Astrocyte (in vitro differentiated cells and primary cell): ENCODE results near the gene CCDC142. TPM values are rescaled to one million over a fixed set of nuclear protein-coding genes. Genes with fewer than 3 reads are reported as not detected.

Experiments used
- DNase-seq: peaks from one replicate; pipeline ENCODE4 v3.0.0-alpha.2; 2010; ENCODE audit warnings: low read depth
- FAIRE-seq: peaks from 2 replicates; lab custom pipeline; 2011; peaks lifted over from hg19 to GRCh38; lab: Jason Lieb, UNC
- H2AFZ ChIP-seq: 2 replicates; pipeline ENCODE4 v1.6.0; 2012; ENCODE audit warnings: low read depth, low read length, inconsistent platforms
- H3K27ac ChIP-seq: 2 replicates; pipeline ENCODE4 v1.5.1; 2011; ENCODE audit warnings: low read depth, low read length, inconsistent platforms
- H3K27me3 ChIP-seq: 2 replicates; pipeline ENCODE4 v1.6.0; 2011; ENCODE audit warnings: low read length, inconsistent platforms; ENCODE audit not compliant: insufficient read depth
- H3K36me3 ChIP-seq: 2 replicates; pipeline ENCODE4 v1.5.1; 2011; ENCODE audit warnings: low read length, inconsistent platforms; ENCODE audit not compliant: insufficient read depth
- H3K4me1 ChIP-seq: 2 replicates; pipeline ENCODE4 v1.5.1; 2011; ENCODE audit warnings: low read length, inconsistent platforms; ENCODE audit not compliant: insufficient read depth
- H3K4me2 ChIP-seq: 2 replicates; pipeline ENCODE4 v1.6.0; 2012; ENCODE audit warnings: low read length, inconsistent platforms
- H3K4me3 ChIP-seq: 2 replicates; pipeline ENCODE4 v1.5.1; 2011; ENCODE audit warnings: low read depth, mild to moderate bottlenecking, low read length, inconsistent platforms; ENCODE audit not compliant: insufficient read depth
- H3K79me2 ChIP-seq: 2 replicates; pipeline ENCODE4 v1.6.0; 2012; ENCODE audit warnings: mild to moderate bottlenecking, low read length, inconsistent platforms; ENCODE audit not compliant: insufficient read depth
- H3K9ac ChIP-seq: 2 replicates; pipeline ENCODE4 v1.6.0; 2012; ENCODE audit warnings: mild to moderate bottlenecking, low read length, inconsistent platforms
- H3K9me3 ChIP-seq: 2 replicates; pipeline ENCODE4 v1.5.1; 2012; ENCODE audit warnings: low read depth, mild to moderate bottlenecking, low read length, inconsistent platforms; ENCODE audit not compliant: insufficient read depth
- H4K20me1 ChIP-seq: 2 replicates; pipeline ENCODE4 v1.6.0; 2012; ENCODE audit warnings: low read length, inconsistent platforms; ENCODE audit not compliant: insufficient read depth
- H3K27ac Mint-ChIP-seq: one replicate; pipeline ENCODE4 v1.8.0; 2021; ENCODE audit warnings: mild to moderate bottlenecking, mixed read lengths; ENCODE audit not compliant: unreplicated experiment
- H3K27me3 Mint-ChIP-seq: one replicate; pipeline ENCODE4 v1.8.0; 2021; ENCODE audit warnings: low read depth, mixed read lengths; ENCODE audit not compliant: unreplicated experiment
- H3K36me3 Mint-ChIP-seq: one replicate; pipeline ENCODE4 v1.8.0; 2021; ENCODE audit warnings: low read depth, mixed read lengths; ENCODE audit not compliant: unreplicated experiment
- H3K4me1 Mint-ChIP-seq: one replicate; pipeline ENCODE4 v1.8.0; 2021; ENCODE audit warnings: low read depth, mixed read lengths; ENCODE audit not compliant: unreplicated experiment
- H3K4me3 Mint-ChIP-seq: one replicate; pipeline ENCODE4 v1.8.0; 2021; ENCODE audit warnings: mild to moderate bottlenecking, moderate library complexity, mixed read lengths; ENCODE audit not compliant: unreplicated experiment
- H3K9me3 Mint-ChIP-seq: one replicate; pipeline ENCODE4 v1.8.0; 2021; ENCODE audit warnings: mild to moderate bottlenecking, mixed read lengths; ENCODE audit not compliant: unreplicated experiment
- CTCF ChIP-seq: IDR thresholded peaks from 2 replicates; pipeline ENCODE4 v1.5.1; 2011; ENCODE audit warnings: low read depth, mild to moderate bottlenecking, inconsistent platforms, low read length, moderate library complexity; ENCODE audit not compliant: insufficient read depth
- EZH2 ChIP-seq: IDR thresholded peaks from 2 replicates; pipeline ENCODE4 v1.6.1; 2012; ENCODE audit warnings: mild to moderate bottlenecking, low read length, inconsistent platforms; ENCODE audit not compliant: insufficient read depth
- total RNA-seq: library from RNA; stranded (reverse); gene quantifications from 2 replicates; pipeline ENCODE4 v1.2.1, GENCODE V29; 2021

Gene CCDC142
- total RNA-seq, 1 donor from 2014 or later, result 11.2 TPM

GRCh38 chr2:74491648-74492544 is 9.1 kb upstream of the CCDC142 start:
- Mint-ChIP-seq H3K27me3 (peaks cover 15% of the 10 kb centered on the region), H3K9me3 (no peaks in the 10 kb centered on the region), H3K4me1 (peaks cover 9% of the 10 kb centered on the region), H3K4me3 (no peak overlapping the region), H3K36me3 (peaks cover 38% of the 10 kb centered on the region), H3K27ac (peak overlapping the region; percentile 58)
- DNase-seq (no peak), FAIRE-seq (no peak)
- Histone ChIP-seq H2AFZ (no peak overlapping the region), H3K9me3 (no peaks in the 10 kb centered on the region), H3K9ac (no peak overlapping the region), H3K36me3 (peaks cover 6% of the 10 kb centered on the region), H3K4me2 (no peak overlapping the region), H3K27ac (no peak overlapping the region), H3K27me3 (peaks cover under 1% of the 10 kb centered on the region), H4K20me1 (peaks cover 7% of the 10 kb centered on the region), H3K4me1 (peaks cover 4% of the 10 kb centered on the region), H3K4me3 (no peak overlapping the region), H3K79me2 (no peaks in the 10 kb centered on the region)
- TF ChIP-seq CTCF (no peak), EZH2 (no peak)

- no peaks in the 10 kb centered on the region for H3K79me2 ChIP-seq
- H3K4me1 ChIP-seq, result peaks cover 4% of the 10 kb centered on the region
- peaks cover 35% of the 10 kb centered on the region for H3K36me3 Mint-ChIP-seq
- no peaks in the 10 kb centered on the region for H3K9me3 ChIP-seq
- no peak overlapping the region for H3K9ac ChIP-seq
- H3K9me3 Mint-ChIP-seq, result no peaks in the 10 kb centered on the region
- no peak for FAIRE-seq
- H4K20me1 ChIP-seq, result peaks cover 7% of the 10 kb centered on the region
- TF ChIP-seq CTCF (no peak), EZH2 (no peak)
- H3K36me3 ChIP-seq, result peaks cover 6% of the 10 kb centered on the region
- peaks cover 9% of the 10 kb centered on the region for H3K4me1 Mint-ChIP-seq
- no peak overlapping the region for H3K4me3 ChIP-seq
- no peak for DNase-seq
- H3K27ac ChIP-seq, result no peak overlapping the region
- no peak overlapping the region for H3K4me2 ChIP-seq
- no peaks in the 10 kb centered on the region for H3K27me3 ChIP-seq
- H3K27ac Mint-ChIP-seq, result no peak overlapping the region
- H3K4me3 Mint-ChIP-seq, result no peak overlapping the region
- no peaks in the 10 kb centered on the region for H3K27me3 Mint-ChIP-seq
- no peak overlapping the region for H2AFZ ChIP-seq
Observed at GRCh38 chr2:74489906-74490305, 7.1 kb upstream of the CCDC142 start.
